Suppressor macrophage treated with lipopolysaccharide for 1 hour (primary cell): ENCODE data around the gene NEURL4.

Source experiments
- DNase-seq, 3 donors: peaks; one replicate each; pipeline ENCODE4 v3.0.0-alpha.2; 2020 to 2022

NEURL4 gene

GRCh38 chr17:7321466-7321865 is 7.7 kb downstream of the NEURL4 start:
- no peak for DNase-seq

GRCh38 chr17:7318121-7318860 is 10.8 kb downstream of the NEURL4 start:
- DNase-seq = no peak

DNA sequence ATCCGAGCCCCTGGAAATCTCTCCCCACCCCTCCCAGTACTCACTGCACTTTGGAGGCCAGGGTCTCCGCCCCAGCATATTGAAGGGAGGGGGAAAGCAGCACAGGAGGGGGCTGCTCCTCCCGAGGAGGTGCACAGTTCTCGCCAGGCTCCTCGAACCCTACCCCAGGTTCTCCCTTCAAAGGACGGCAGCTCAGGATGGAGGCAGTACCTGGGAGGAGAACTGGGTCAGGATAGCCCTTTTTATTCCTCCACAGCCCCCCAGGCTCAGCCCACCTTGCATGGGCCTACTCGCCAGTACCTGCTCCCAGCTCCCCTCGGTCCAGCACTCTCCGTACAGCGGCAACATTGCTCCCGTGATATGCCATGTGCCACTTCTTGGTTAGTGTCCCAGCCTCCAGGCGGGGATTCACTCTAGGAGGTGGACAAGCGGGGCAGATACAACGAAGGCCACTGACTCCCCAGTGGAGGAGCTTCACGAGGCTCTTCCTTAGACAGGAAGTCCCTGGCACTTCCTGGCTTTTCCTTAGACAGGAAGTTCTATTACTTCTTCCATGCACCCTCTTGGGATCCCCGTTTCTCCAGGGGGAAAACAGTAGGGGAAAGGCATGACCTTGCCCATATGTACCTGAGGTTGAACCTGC is 11.9 kb downstream of the NEURL4 start:
- DNase-seq = no peak

DNA sequence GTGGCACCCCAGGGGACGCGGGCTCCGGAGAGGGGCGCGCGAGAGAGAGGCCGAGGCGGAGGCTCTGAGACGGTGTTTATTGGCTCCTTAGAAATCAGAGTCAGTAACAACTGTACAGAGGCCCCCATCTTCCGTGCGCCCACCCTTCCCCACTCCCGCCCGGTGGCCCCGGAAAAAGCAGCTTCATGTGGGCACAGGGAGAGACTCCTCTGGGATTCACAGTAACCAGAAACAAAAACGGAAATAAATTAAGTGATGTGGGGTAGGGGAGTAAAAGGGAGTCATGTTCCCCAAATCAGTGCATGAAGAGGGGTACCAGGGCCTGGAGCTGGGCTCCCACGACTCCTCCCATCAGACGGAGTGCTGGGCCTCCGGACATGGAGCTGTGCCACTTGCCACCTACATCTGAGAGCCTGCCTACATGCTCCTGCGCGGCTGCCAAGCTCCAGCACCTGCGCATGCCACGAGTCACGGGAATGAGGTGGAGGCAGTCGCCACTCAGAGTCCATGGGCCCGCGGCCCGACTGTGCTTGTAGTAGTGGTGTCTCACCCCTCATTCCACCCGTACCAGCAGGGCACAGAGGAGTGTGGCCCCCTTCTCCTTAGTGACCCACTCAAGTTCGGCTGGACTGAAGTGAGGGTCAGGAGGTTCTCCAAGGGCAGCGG is 13.4 kb downstream of the NEURL4 start:
- DNase-seq = no peak

- peak; percentile 90 to 95 (median 93) for DNase-seq
These were observed 14.2 kb downstream of the NEURL4 start, which contains the start of gene GPS2 for GRCh38 chr17:7314719-7315569. GPS2 (minus strand) TSS chr17:7315360; CDS start chr17:7315052, 308 bp downstream.

GRCh38 chr17:7313890-7314718 is 15.0 kb downstream of the NEURL4 start:
- no peak for DNase-seq

DNA sequence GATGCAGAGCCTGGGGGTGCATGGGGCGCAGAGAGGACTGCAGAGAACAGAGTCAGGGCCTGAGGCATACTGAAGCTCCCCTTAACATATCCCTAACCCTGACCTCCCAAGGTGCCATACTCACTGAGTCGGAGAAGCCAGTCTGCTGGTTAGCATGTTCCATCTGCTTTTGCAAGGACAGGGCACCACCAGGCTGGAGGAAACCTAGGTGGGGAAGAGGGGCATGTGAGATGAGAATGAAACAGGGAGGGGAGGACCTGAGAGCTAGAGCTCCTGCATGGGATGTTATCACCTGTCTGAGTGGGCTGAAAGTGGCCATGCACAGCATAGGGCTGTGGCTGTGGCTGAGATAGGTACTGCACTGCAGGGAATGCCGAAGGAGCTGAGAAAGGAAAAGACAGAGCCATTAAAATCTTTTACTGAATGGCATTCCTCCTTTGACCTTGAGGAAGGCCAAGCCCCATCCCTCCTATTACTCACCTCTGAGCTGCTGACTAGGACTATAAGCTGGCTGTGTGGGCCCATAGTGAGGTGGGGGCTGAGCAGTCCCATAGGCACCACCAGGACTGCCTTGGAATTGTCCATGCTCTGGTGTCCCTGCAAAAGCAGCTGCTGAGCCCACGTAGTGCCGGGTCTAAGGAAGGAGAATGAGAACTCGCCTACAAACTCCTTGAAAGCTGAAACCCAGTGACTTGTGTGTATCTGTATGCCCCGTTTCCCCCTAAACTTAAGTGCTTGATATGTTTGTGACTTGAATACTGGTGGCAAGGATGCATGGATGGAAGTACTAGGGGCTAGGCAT is 15.8 kb downstream of the NEURL4 start:
- DNase-seq = no peak

- DNase-seq = no peak
These were observed 16.6 kb downstream of the NEURL4 start for GRCh38 chr17:7312432-7313087.

DNA sequence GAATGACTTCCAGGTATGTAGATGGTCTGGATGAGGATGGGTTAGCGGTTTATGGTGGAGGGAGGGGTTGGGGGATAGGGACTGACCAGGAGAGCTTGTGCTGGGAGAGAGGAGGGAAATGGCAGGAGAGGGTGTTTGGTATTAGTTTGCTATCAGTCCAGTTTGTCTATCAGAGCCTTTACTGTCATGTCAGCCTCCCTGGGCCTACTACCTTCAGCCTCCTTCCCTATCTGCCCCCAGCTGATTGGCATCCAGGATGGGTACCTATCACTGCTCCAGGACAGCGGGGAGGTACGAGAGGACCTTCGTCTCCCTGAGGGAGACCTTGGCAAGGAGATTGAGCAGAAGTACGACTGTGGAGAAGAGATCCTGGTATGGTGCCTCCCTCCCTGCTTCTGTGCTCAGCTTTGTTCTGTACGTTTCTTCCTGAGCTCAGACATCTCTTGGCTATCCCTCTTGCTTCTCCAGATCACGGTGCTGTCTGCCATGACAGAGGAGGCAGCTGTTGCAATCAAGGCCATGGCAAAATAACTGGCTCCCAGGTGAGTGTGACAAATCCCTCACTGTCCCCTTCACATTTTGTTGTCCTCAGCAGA is 17.9 kb downstream of the NEURL4 start:
- DNase-seq = no peak

GRCh38 chr17:7309628-7310027 is 19.5 kb downstream of the NEURL4 start:
- DNase-seq = no peak

DNA sequence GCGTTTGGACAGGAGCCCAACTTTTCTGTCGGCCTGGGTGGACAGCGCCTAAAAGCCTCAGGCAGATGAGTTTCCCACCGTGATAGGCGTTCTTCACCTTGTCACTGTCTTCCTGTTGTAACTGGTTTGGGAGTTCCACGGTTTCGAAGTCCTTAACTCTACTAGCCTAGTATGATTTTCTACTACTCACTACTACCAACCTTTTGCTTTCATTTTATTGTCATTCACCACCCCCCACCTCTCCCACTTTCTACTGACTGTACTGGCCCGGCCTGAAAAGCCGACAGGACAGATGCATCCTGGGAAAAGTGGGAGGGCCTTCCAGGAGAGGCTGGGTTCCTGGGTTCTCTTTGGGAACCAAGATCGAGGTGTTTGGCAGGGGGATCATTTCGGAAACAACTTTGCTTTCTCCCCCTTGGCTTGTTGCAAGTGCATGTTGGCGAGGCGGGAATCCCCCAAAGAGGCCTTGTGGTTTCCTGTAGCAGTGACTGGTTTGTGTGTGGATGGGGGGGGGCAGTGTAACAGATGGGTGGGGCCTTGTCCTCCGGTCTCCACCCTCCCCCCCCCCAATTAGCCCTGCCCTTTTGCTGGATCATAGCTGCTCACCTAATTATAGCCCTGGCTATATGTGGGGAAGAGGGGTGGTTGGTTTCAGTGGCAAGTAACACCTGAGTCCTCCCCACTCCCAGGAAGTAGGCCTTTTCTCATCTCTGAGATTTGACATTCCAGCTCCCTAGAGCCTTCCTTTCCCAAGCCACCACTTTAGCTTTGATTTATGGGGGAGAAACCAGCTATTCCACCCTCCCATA is 20.3 kb downstream of the NEURL4 start:
- peak; percentile 89 to 91 (median 90) for DNase-seq

DNA sequence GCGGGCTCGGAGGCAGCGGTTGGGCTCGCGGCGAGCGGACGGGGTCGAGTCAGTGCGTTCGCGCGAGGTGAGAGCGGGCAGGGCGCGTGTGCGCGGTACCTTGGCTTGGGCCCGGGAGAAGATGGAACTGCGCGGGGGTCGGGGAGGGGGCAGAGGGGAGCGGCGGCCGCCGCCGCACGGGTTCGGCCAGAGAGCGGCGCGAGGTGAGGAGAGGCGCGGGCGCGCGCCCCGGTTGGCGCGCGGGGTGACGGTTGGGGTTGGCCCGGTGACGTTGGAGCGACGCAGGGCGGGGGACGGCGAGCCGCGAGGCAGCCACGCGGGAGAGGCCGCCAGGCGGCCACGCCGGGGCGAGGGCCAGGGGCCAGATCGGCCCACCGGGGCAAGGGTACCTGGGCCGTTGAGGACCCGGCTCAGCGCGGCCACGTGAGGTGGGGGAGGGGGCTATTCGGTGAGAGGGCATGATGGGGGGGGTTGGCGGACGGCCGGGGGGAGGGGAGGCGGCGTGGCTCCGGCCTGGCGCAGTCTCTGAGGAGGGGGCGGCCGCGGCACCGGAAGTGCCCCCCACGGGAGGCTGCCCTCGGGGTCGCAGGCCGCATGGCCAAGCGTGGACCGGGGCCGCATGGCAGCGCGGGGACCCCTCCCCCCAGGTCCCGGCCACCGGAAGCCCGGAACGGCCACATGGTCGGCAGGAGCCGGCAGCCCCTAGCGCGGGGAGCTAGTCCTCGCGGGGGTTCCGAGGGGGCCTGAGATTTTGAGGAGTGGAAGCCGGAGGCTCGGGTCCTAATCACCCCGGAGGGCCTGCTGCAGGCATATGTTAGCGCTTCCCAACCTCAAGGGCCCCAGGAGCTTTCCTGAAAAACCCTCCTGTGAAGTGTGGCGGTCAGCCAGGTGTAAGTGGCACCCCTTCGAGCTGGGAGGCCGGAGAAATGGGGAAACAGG is 21.2 kb downstream of the NEURL4 start:
- DNase-seq = peak; percentile 71 to 89 (median 75)

DNA sequence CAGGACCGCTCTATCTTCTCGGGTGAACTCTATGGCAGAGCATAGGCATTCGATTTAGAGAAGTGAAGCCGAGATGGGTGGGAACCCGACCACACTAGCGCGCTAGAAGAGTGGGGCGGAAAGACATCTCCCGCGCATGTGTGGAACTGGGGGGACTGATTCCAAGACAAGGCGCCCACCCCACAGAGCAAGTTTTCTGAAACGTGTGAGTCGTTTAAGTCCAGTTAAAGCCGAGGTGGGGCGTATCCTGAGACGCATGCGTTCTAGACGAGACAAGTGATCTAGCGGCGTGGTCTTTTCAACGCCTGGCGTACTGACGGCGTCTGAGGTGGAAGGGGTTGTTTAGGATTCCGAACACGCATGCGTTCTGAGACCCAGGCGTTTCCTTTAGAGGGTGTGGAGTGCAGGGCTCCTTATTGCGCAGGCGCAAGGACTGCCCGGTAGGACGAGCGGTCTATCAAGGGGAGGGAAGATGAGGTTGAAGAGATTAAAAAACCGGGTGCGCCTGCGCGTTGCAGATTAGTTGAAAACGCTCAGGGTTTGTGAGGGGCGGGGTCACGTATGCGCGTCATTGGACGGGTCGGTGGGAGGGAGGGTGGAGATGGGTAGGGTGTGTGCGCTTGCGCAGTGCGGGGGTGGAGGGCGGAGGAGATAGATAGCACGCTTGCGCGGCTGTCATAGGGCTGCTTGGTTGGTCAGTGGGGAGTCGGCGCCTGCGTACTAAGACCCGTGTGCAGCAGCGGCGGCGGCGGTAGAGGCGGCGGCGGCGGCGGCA is 22.0 kb downstream of the NEURL4 start, which contains the start of gene EIF5A:
Gene EIF5A, plus strand, starts transcription at position 718 of the 775 bp plus-strand sequence. CDS start 2,008 bp downstream, outside the sequence.
- peak; percentile 100 for DNase-seq

- DNase-seq = no peak
These were observed 25.0 kb downstream of the NEURL4 start for GRCh38 chr17:7304179-7304578.

GRCh38 chr17:7296189-7296861 is 32.8 kb downstream of the NEURL4 start:
- peak; percentile 89 to 95 (median 94) for DNase-seq
